ENCODE results near the gene WDFY4.

The WDFY4 gene

GRCh38 chr10:48843198-48843597 lies 158.5 kb downstream of the WDFY4 start:
- no peak for DNase-seq (ENCODE audit: low read depth)
- TF ChIP-seq, protein P1, sequence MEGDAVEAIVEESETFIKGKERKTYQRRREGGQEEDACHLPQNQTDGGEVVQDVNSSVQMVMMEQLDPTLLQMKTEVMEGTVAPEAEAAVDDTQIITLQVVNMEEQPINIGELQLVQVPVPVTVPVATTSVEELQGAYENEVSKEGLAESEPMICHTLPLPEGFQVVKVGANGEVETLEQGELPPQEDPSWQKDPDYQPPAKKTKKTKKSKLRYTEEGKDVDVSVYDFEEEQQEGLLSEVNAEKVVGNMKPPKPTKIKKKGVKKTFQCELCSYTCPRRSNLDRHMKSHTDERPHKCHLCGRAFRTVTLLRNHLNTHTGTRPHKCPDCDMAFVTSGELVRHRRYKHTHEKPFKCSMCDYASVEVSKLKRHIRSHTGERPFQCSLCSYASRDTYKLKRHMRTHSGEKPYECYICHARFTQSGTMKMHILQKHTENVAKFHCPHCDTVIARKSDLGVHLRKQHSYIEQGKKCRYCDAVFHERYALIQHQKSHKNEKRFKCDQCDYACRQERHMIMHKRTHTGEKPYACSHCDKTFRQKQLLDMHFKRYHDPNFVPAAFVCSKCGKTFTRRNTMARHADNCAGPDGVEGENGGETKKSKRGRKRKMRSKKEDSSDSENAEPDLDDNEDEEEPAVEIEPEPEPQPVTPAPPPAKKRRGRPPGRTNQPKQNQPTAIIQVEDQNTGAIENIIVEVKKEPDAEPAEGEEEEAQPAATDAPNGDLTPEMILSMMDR (conservative IDR thresholded peaks at IDR 0.05; ENCODE audit: control insufficient read depth, insufficient read depth, low read depth, low read length) = no peak
- no peak overlapping the region for H3K4me3 ChIP-seq (ENCODE audit: control insufficient read depth, low read depth, low read length)

DNA sequence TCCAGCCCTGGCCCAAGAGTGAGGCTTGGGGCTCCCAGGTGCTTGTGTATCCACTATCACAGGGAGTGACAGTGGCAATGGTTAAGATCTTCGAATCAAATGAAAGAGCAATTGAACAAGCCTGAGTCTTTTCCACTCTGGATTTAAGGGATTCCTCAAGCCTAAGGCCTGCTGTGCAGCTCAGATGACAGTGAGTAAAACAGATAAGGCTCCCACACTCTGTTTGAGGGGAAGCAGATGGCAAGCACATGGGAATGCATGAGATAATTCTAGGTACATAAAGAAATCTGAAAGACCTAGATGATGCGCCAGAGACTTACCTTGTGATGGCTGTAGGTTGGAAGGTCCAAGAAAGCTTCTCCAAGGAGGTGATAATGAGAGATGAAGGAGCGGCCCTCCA lies 159.9 kb downstream of the WDFY4 start:
- no peak for DNase-seq (ENCODE audit: low read depth)
- H3K4me3 ChIP-seq (ENCODE audit: control insufficient read depth, low read depth, low read length) = no peak overlapping the region
- TF ChIP-seq, protein P1 (conservative IDR thresholded peaks at IDR 0.05; ENCODE audit: control insufficient read depth, insufficient read depth, low read depth, low read length) = no peak

GRCh38 chr10:48845512-48845911 lies 160.8 kb downstream of the WDFY4 start:
- H3K4me3 ChIP-seq (ENCODE audit: control insufficient read depth, low read depth, low read length) = no peak overlapping the region
- DNase-seq (ENCODE audit: low read depth) = no peak
- TF ChIP-seq, protein P1 (conservative IDR thresholded peaks at IDR 0.05; ENCODE audit: control insufficient read depth, insufficient read depth, low read depth, low read length) = no peak

DNA sequence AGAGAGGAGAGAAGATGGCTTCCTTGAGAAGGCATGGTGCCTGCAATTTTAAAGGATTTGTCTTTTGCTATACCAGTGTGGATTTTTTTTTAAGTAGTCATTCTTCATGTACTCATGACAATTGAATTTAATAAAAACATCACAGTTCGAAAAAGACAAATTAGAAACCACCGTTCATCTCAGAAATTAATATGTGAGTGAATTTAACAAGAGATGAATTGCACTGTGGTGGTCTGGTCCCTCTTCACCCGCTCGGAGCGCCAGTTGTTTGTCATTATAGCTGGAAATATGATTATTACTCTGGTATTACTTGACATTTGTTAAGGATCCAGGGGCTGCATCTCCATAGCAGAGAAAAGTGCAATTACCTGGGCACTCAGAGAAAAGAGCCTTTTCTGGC lies 163.0 kb downstream of the WDFY4 start:
- no peak for DNase-seq (ENCODE audit: low read depth)
- TF ChIP-seq, protein P1 (conservative IDR thresholded peaks at IDR 0.05; ENCODE audit: control insufficient read depth, insufficient read depth, low read depth, low read length) = no peak
- H3K4me3 ChIP-seq (ENCODE audit: control insufficient read depth, low read depth, low read length) = no peak overlapping the region

DNA sequence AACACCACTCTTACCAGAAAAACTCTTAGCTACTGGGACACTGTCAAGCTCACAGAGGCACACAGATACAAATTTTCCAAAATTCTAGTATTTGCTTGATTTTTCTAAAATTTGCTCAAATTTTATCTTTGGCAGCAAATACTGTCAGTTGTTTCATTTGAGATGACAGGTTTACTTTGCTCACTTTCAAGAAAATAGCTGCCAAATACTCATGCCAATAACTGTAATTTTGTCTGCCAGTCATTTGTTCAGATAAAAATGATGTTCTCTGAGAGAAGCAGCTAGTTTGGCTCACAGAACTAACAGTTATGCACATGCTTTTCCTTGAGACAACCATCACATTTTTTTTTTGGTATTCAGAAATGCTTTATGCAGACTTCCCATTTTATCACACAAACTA lies 172.2 kb downstream of the WDFY4 start:
- TF ChIP-seq, protein P1 (conservative IDR thresholded peaks at IDR 0.05; ENCODE audit: control insufficient read depth, insufficient read depth, low read depth, low read length) = no peak
- DNase-seq (ENCODE audit: low read depth) = no peak
- no peak overlapping the region for H3K4me3 ChIP-seq (ENCODE audit: control insufficient read depth, low read depth, low read length)

GRCh38 chr10:48872234-48872633 lies 187.6 kb downstream of the WDFY4 start:
- no peak for DNase-seq (ENCODE audit: low read depth)
- H3K4me3 ChIP-seq (ENCODE audit: control insufficient read depth, low read depth, low read length) = no peak overlapping the region
- TF ChIP-seq, protein P1 (conservative IDR thresholded peaks at IDR 0.05; ENCODE audit: control insufficient read depth, insufficient read depth, low read depth, low read length) = no peak

DNA sequence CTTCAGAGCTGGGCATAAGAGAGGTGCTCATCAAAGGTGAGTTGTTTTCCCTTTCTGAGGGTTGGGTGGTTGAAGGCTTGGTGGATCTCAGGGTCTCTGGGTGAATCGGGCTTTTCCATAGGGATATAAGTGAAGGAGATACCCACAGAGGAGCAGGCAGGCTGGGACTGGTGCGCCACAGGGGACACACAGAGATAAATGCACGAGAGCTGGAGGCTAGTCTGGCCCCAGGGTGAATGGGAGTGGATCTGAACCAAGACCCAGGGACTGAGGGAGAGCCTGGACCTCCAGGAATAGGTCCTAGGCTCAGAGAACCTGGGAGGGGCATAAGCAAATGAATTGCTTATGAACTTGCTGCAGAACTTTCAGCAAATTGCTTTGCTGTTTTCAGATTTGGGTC lies 193.4 kb downstream of the WDFY4 start:
- no peak overlapping the region for H3K4me3 ChIP-seq (ENCODE audit: control insufficient read depth, low read depth, low read length)
- TF ChIP-seq, protein P1 (conservative IDR thresholded peaks at IDR 0.05; ENCODE audit: control insufficient read depth, insufficient read depth, low read depth, low read length) = no peak
- DNase-seq (ENCODE audit: low read depth) = no peak

Data from fibroblast of mammary gland (primary cell).